GM12892 (cell line): Measurements from ENCODE around the gene DDC.

Experiments used
- POLR2A ChIP-seq: IDR thresholded peaks from 2 replicates; pipeline ENCODE4 v1.6.1; 2011; ENCODE audit warnings: low read depth, low read length, control low read depth
- POLR2AphosphoS5 ChIP-seq: IDR thresholded peaks from 2 replicates; pipeline ENCODE4 v1.6.1; 2011; ENCODE audit warnings: low read depth, low read length, control low read depth

DNA sequence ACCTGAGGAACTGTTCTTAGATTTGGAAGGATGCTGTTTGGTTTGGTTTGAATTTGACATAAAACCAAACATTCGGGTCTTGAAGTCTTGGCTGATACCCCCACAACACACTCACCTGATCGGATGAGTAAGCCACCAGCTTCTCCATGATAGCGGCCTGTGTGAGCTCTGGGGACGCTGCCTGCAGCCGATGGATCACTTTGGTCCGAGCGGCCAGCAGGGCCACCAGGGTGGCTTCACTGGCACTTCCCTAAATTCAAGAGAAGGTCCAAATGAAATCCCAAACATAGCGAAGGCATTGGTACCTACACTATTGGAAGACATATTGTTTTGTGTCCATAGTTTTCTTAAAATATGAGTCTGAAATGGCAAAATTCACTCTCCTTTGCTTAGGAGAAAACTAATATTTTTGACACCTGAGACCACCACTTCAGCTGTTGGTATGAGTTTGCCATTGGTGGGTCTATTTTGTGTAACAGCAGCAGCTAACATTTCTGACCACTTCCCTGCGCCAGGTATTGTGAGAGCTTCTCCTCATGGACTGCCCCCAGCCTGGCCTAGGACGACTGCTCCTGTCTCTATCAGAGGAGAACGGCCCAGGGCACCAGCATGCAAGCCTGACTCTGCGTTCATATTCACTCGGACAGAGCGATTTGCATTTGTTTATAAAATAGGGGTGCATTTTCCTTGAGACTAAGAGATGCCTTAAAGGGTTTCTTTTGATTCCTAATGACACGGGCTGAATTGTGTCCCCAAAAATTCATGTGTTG lies 35.9 kb downstream of the DDC start:
- TF ChIP-seq POLR2A (no peak), POLR2AphosphoS5 (no peak)
